Activated CD8-positive, alpha-beta memory T cell treated with anti-CD3 and anti-CD28 coated beads, Interleukin-2, amount 50 U/mL, for 1 hour (primary cell): ENCODE measurements around the gene CCDC90B.
"Not testable (repeated sequence)": the region's sequence is repeated elsewhere in the genome, so short reads cannot be mapped to it uniquely, and the experiment has no call there.

Source experiments
- DNase-seq: peaks from one replicate; pipeline ENCODE4 v3.0.0-alpha.2; 2020; ENCODE audit errors: extremely low read depth

Gene CCDC90B, protein sequence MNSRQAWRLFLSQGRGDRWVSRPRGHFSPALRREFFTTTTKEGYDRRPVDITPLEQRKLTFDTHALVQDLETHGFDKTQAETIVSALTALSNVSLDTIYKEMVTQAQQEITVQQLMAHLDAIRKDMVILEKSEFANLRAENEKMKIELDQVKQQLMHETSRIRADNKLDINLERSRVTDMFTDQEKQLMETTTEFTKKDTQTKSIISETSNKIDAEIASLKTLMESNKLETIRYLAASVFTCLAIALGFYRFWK

DNA sequence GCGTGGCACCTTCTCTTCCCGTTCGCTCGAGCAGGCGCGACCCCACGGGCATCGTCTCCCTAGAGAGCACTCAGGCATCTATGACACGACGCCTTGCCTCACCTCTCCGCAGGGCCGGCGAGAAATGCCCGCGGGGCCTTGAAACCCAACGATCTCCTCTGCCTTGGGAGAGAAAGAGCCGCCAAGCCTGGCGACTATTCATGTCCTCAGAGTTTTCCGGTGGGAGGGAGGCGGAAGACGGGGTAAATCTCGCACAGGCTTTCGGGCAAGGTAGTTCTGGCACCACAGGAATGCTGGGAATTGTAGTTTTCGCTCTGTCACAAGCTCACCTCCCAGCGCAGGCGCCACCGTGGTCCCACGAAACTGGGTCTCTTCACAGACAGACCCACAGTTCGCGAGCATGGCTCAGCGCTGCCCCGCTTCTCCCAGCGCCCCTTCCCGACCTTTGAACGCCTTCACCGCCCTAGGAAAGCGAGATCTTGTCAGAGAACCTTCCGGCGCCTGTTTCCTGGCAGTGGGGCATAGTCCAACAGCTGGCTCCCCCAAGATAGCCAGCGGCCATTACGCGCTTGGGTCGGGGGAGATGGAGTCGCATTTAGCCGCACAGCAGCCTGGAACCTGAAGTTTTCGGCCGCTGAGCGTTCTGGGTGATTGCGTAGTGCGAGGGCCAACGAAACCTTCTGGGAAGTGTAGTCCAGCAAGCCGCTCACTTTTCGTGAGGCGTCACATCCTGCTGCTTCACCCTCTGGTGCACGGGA lies at the start of gene CCDC90B:
TSS of gene CCDC90B (minus strand) at position 597 of the 758 bp plus-strand sequence. CDS start at position 202, 395 bp downstream.
- DNase-seq = peak; percentile 82

DNA sequence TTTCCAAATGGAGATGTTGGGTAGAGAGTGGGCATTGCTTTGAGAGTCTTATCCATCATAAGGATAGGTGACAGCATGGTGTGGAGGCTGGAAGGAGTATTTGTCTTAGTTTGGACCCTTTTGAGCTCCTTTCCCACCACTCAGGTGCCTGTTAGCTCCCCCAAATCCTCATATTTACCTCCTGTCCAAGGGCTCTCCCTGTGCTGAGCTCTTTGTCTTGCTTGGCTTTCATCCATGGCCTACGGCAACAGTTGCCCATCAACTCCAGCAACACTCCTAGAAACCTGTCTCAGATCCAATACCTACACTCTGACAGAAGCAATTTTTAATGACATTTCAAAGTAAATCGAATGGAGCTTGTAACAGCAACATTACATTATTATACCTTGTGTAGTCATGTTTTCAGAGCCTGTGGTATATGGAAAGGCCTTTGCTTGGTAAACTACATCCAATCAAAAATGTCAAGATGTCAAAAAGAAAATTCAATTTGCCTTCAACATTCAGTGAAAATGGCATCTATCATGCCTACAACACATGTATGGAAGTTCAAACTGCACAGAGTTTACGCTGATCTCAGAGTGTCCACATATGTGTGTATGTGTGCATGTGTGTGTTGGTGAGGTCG lies 49.4 kb upstream of the CCDC90B start:
- no peak for DNase-seq

DNA sequence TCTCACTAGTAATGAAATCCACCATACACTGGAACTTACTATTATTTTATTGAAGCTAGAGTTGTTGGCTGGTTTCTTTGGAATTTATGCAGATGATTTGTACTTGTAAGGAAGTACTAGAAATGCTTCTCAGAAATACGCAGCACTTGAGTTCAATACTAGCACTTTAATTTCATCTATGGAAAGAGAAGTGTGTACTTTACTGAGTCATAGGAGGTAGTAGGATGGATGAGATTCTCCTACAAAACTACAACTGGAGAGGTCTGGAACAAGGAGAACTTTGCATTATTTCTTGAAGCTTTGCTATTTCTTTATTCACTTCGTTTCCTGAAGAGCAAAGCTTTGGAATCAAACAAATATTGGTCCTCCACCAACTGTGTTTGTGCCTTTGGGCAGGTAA lies 44.1 kb upstream of the CCDC90B start:
- no peak for DNase-seq

DNA sequence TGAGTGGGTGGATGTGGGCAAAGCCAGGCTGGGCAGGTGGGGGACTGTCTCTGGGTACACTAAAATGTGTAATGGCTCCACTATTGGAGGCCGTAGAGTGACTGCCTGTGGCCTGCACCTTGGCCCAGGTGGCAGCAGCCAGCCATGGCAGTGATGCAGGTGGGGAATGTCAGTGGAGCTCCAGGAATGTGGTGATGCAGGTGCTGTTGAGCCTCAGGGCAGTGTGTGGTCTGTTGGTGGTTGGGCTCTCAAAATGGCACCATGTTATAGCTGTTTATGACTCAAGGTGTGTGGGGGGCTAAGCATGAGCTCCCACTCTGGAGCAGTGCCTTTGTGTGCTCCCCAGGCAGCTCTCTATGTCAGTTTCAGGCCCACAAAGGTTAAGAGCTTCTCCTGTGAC lies 40.2 kb upstream of the CCDC90B start:
- DNase-seq = no peak

DNA sequence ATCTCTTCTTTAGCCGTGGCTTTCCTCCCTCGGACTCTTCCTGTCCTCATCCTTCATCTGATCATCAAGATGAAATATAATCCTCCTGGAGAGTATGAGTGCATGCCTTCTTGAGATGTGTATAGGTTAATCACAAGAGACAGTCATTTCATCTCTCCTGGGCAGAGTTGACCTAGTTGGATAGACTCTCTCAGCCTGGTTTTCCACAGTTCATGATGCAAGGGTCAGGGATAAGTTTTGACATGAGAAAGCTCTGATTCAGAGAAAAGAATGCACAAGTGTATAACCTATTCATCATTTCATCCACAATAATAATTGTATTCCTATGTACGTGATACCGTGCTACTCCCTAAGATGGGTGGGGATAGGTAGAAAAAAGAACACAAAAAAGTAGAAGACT lies 33.2 kb upstream of the CCDC90B start:
- no peak for DNase-seq

DNA sequence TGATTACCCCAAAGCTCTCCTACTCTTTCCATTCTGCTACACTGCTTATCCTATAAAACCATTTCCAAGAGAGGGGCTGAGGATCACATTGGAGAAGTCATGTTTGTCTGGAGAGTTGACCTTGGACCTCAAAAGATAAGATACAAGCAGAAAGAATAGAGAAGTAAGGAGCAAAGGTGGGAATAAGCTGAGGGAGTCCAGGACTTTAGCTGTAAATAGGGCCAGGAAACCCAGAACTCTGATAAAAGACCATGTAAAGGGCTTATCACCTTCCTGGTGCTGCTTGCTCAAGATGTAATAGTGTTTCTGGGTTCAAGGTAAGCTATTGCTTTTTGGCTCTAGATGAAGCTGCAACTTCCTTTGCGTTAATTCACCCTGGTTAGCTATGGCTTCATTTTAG lies 32.8 kb upstream of the CCDC90B start:
- no peak for DNase-seq

DNA sequence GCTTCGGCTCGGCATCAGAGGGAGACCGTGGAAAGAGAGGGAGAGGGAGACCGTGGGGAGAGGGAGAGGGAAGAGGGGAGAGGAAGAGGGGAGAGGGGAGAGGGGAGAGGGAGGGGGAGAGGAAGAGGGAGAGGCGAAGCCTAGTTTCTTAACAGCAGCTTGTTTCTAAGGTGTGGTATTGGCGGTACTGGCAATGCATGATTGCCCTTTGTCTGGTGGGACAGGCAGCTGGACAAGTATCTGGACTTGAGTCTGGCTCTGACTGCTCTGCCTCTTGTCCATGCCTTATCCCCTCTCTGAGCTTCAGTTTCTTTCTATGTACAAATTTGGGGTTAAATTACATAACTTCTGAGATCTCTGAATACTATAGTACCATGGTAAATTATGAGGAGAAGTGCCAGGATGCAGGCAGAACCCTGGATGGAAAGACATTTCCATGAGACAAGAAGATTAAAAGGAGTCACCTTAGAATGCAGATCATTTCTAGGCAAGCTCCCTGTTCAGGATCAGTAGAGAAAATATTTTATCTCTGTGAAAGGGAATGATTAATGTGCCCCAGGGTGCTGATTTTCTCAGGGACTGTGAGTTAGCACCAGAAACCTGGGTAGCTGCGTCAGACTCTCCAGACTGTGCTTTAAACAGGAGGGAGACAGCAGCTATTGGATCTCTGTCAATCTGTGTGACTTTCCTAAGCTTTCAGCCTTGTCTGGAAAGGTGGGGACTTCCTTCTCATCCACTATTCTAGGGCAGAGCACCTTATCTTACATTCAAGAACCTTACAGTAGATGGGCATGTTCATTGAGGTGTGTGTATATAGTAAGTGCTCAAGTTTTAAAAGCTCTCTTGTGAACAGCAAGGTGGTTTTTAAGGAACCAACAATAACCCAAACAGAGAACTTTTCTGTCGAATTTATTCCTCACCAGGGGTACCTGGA lies 31.9 kb upstream of the CCDC90B start:
- no peak for DNase-seq

DNA sequence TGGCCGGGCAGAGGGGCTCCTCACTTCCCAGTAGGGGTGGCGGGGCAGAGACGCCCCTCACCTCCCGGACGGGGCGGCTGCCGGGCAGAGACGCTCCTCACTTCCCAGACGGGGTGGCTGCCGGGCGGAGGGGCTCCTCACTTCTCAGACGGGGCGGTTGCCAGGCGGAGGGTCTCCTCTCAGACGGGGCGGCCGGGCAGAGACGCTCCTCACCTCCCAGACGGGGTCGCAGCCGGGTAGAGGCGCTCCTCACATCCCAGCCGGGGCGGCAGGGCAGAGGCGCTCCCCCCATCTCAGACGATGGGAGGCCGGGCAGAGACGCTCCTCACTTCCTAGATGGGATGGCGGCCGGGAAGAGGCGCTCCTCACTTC lies 30.7 kb upstream of the CCDC90B start:
- DNase-seq = not testable (repeated sequence)

DNA sequence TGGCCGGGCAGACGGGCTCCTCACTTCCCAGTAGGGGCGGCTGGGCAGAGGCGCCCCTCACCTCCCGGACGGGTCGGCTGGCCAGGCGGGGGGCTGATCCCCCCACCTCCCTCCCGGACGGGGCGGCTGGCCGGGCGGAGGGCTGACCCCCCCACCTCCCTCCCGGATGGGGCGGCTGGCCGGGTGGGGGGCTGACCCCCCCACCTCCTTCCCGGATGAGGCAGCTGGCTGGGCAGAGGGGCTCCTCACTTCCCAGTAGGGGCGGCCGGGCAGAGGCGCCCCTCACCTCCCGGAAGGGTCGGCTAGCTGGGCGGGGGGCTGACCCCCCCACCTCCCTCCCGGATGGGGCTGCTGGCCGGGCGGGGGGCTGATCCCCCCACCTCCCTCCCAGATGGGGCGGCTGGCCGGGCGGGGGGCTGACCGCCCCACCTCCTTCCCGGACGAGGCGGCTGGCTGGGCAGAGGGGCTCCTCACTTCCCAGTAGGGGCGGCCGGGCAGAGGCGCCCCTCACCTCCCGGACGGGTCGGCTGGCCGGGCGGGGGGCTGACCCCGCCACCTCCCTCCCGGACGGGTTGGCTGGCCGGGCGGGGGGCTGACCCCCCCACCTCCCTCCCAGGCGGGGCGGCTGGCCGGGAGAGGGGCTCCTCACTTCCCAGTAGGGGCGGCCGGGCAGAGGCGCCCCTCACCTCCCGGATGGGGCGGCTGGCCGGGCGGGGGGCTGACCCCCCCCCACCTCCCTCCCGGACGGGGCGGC lies 30.2 kb upstream of the CCDC90B start:
- DNase-seq = not testable (repeated sequence)

DNA sequence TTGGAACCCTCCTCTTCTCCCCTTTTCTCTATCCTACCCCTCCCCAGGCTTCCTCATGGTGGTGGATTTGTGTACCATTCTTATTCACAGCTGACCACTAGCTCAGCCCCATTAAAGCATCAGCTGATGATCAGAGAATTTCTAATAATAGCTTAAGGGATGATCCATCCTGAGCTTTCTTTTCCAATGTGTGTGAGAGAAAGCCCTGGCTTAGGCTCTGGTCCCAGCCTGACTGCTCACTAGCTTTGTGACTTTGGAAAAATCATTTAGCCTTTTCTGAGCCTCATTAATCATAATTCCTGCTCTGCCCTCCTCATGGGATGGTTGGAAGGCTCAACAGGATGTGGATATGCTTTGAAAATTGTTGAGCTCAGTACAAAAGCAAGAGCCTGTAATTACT lies 26.3 kb upstream of the CCDC90B start:
- DNase-seq = no peak

DNA sequence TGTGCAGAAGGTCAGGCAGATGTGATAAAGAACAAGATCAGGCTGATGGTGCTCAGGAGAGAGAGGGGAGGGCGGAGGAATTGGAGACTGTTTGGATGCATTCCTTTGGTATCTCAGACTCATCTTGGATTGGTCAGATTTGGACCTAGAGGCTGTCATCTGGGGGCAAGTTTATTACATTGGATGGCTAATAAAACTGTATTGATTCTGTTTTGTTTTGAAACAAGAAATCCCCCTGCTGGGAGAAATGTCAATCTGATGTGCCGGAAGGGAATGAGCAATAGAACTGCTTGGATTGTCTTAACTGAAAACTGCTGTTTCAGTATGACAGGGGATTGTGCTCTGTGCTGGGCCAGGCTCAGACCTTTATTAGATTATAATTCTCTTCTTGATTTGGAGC lies 25.5 kb upstream of the CCDC90B start:
- DNase-seq = no peak

DNA sequence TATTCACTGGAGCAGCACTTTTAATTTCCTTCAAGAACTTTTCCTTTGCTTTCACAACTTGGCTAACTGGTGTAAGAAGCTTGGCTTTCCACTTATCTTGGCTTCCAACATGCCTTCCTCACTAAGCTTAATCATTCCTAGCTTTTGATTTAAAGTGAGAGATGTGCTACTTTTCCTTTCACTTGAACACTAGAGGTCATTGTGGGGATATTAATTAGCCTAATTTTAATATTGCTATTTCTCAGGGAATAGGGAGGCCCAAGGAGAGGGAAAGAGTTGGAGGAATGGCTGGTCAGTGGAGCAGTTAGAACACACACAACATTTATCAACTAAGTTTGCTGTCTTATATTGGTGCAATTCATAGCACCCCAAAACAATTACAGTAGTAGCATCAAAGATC lies 24.6 kb upstream of the CCDC90B start:
- DNase-seq = no peak

DNA sequence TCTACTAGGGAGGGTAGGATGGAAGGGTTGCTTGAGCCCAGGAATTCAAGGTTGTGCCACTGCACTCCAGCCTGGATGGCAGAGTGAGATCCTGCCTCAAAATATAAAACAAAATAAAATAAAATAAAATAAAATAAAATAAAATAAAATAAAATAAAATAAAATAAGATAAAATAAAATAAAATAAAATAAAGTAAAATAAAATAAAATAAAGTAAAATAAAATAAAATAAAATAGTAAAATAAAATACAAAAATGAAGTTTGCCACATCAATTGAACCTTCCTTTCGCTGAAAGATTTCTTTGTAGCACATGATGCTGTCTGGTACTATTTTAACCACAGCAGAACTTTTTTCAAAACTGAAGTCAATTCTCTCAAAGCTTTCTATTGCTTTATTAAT lies 22.4 kb upstream of the CCDC90B start:
- DNase-seq = not testable (repeated sequence)

DNA sequence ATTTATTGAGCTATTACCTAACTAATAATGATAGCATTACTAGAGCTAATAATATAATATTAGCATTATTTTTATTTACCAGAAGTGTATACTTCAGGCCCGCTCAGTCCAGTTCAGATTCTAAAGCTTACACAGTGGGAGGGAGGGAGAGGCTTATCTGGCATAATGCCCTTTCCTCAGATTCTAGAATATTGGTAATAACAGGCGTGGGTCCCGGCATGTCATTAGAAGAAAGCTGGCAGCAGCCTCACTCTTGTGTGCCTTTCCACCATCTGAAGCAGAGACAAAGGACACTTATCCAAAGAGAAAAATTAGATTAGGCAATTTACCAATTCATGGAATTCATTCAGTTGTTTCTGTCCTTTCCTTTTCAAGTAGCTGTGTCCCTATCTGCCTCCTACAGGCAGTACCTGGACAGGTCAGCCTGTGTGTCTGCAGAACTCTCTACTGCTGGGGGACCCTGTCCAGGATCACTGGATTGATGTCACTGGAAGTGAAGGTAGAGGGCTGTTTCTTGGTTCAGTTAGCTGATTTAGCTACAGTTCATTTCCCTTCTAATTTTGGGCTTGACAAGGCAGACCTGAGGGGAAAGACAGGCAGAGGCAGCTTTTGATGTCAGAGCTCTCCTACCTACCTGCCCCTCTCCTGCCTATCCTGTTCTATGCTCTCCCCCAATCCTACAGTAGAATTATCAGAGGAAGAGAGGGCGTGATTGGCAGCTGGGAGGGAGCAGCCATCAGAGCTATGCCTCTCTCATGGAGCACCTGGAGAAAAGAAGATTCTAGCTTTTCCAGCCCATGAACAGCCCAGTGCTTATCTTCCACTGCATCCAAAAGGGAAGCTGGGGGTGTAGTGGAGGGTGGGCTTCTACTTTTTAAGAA lies 20.3 kb upstream of the CCDC90B start:
- no peak for DNase-seq

DNA sequence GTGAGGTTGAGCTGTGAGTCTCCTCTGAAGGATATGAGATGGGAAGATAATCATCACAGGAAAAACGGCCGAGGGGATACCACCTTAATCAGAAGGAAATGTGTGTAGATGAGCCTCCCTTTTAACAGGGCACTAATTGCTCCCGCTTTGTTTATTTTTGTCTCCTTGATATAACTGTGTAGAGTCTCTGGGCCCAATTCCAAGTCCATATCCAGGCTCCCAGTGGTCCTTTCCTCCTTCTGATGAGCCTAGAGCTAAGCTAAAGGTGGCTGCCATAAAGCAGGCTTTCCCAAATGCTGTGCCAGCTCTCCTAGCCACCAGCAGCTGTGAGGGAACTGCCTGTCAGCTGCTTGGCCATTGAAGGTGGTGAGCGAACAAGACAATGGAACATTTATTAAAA lies 17.1 kb upstream of the CCDC90B start:
- no peak for DNase-seq

DNA sequence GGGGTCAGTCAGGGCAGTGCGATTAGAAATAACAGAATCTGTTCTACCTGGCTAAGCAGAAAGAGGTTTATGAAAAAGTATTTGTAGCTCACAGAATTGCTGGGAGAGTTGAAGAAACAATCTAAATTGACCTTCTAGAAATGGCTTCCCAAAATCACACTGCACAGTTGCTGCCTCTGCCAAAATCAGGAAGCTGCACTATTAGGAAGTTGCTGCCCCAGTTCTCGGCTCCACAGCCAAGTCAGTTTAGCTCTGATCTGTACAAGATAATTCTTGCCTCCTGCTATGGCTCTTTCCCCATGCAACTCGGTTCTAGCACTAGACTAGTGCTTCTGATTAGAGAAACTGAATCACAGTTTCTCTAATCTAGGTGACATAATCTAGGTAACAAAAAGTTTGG lies 16.0 kb upstream of the CCDC90B start:
- no peak for DNase-seq

DNA sequence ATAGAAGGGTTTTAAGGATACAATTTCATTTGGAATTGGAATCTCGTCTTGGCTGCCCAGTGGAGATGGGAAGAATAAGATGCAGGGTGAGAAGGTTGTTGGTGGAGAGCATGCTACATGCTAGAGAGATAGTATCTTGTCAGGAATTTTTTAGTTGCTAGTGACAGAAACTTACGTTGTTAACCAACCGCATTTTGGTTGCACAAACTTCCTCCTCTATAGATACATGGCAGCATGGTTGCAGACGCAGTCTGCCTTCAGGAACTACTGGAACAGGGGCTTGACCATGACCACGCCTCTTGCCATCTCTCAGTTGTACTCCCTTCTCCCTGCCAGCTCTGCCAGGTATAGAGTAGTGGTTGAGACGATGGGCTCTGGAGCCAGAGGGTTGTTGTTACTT lies 13.5 kb upstream of the CCDC90B start:
- no peak for DNase-seq

DNA sequence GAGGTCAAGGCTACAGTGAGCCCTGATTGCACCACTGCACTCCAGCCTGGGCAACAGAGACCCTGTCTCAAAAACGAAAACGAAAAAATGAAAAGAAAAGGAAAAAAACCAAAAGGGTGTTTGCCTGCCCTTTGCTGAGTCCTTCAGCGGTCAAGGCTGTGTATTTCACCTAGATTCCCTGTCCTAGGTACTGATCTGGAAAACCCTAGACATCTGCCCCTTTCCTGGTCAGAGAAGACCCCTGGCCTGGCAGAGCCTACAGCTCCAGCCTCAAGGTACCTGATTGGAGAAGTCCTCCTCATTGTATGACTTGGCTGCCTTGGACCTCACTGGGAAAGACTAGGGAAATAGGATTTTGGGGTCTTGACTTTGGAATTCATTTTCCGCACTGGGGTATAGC lies 8.0 kb upstream of the CCDC90B start:
- no peak for DNase-seq

DNA sequence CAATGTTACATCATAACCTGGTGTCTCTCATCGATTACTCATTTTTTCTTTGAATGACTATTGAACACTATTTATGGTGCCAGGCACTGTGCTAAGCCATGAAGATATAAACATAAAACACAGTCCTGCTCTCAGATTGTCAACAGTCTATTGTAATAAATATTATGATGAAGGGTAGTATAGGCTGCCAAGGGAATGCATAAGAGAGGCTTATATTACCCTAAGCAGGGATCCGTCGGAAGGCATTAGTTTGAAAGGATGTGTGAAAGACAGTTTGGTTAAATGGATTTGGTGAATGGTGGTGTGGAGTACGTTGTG lies 7.2 kb upstream of the CCDC90B start:
- DNase-seq = no peak

DNA sequence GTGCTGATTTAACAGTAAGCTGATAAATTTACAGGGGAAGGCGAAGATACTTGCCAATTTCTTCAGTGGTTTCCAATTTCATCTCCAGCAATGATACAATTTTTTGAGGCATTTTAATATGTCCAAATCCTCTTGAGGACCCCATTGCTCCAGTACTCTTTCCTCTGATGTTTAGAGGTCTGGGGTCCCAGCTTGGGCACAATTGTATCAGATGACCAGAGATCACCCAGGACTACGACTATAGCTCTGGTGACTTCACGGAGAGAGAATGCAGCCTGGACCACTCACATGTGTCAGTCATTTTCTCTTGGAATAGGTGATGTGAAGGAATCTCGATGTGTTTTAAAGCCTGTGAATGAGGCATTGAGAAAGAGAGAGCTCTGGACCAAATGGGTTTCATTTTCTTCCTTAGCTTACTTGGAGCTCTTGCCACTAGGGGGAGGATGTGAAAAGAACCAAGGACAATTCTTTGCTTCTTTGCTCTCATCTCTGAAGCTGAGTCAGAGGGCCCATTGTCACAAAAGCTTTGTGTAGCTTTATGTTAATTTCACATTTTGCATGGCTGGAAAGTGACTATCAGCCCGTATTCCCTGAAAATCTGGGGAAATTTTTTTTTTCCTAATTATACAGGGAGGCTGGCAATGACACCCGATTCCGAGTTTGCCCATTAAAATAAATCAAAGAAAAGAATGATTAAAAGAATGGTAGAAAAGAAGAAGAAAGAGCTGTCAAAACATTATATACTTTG lies 6.7 kb upstream of the CCDC90B start:
- DNase-seq = no peak
